Dedifferentiated amniotic fluid mesenchymal stem cell (primary cell): ENCODE results near the gene NCK2.

Experiments
- DNase-seq: peaks from one replicate; pipeline ENCODE4 v3.0.0-alpha.2; 2016; ENCODE audit errors: extremely low spot score

Gene NCK2

GRCh38 chr2:105872830-105873229 is 128.1 kb downstream of the NCK2 start:
- DNase-seq, result no peak

GRCh38 chr2:105873281-105873680 is 128.6 kb downstream of the NCK2 start:
- DNase-seq, result no peak

DNA sequence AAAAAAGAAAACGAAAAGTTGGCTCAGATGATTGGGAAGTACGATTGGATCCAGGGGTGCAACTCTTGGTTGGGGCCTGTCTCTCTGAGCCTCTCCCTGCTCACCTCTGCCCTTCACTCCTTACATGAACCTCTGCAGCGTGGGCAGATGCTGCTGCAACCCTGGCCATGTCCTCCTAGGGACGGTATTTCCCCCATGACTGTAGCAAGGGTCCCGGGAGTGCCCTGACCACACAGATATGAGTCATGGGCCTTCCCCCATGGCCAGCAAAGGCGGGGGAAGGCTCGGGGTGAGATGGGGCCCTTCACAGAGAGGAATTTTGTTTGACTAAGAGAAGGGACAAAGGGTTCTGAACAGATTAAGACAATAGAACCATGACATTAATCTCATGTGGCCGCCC is 129.0 kb downstream of the NCK2 start:
- DNase-seq, result no peak

- no peak for DNase-seq
These were observed 129.8 kb downstream of the NCK2 start for GRCh38 chr2:105874466-105874865.

- no peak for DNase-seq
These were observed 130.5 kb downstream of the NCK2 start for GRCh38 chr2:105875241-105875640.

DNA sequence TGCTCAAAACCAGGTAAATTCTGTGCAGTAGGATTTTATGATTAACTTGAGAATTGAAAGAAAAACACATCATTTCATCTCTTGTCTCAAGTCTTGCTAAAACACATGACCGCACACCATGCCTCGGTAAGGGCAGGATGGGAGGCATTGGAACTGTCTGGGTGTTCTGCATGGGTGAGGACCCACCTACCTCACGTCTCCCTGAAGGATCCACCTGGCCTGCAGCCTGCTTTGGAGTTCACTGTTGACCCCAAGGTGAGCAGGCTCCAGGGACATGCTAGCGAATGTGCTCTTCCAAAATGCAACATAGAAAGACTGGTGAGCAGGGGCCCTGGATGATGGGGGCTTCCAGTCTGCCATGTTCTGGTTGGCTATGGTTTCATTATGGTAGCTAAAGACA is 131.5 kb downstream of the NCK2 start:
- DNase-seq, result no peak

DNA sequence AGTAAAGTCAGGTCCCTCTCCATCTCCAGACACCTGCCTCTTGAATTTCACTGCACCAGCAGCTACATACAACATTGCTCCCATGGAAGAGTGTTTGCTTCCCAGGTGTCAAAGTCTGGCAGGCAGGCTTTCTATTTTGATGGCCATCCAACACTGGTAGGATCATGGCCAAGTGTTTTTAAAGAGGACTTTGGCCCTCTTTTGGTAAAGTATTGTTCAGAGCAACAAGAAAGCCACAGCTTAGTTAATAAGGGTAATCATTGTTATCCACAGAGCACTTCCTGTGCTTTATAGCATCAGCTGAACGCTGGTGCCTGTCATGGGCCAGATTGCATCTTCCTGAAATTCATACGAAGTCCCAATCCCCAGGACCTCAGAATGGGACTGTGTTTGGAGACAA is 133.2 kb downstream of the NCK2 start:
- no peak for DNase-seq

DNA sequence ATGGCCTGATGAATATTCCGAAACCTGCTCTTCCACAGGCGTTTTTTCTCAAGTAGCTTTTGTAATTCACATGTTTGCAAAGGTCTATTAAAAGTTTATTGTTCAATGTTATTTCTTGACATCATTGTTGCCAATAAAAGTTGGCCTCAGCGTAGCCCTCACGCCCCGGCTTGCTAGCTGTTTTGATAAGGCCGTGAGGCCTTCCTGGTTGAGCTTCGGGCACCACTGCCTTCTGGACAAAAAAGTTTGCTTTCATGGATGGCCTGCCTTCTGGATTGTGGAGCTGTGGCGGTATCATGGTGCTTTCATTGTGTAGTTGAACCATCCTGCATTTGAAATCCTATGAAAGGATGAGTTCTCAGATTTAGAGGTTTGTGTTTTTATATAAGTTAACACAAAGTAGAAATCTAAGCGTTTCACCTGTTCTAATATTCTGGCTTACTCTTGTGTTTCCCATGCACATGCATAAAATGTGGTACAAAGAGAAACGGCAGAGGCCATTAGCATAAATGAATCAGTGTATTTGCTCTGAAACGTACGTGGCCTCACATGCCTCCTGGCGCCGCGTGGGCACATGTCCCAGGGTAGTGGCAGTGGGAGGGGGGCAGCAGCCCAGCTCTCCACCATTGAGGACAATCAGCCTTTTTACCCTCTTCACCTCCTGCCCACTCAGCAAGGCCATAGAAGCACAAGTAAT is 134.5 kb downstream of the NCK2 start:
- no peak for DNase-seq

GRCh38 chr2:105879803-105880300 is 135.1 kb downstream of the NCK2 start:
- DNase-seq, result no peak

DNA sequence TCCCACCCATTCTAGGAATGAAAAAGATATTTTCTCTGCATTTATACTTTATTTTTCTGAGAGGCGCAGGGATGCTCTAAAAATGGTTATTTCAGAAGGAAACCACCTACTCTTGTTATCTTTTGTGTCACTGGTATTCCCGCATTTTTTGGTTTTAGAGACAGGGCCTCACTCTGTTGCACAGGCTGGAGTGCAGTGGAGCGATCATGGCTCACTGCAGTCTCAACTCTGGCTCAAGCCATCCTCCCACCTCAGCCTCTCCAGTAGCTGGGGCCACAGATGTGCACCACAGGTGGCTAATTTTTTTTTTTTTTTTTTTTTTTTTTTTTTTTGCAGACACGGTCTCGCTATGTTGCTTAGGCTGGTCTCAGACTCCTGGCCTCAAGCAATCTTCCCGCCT is 135.9 kb downstream of the NCK2 start:
- DNase-seq, result no peak

DNA sequence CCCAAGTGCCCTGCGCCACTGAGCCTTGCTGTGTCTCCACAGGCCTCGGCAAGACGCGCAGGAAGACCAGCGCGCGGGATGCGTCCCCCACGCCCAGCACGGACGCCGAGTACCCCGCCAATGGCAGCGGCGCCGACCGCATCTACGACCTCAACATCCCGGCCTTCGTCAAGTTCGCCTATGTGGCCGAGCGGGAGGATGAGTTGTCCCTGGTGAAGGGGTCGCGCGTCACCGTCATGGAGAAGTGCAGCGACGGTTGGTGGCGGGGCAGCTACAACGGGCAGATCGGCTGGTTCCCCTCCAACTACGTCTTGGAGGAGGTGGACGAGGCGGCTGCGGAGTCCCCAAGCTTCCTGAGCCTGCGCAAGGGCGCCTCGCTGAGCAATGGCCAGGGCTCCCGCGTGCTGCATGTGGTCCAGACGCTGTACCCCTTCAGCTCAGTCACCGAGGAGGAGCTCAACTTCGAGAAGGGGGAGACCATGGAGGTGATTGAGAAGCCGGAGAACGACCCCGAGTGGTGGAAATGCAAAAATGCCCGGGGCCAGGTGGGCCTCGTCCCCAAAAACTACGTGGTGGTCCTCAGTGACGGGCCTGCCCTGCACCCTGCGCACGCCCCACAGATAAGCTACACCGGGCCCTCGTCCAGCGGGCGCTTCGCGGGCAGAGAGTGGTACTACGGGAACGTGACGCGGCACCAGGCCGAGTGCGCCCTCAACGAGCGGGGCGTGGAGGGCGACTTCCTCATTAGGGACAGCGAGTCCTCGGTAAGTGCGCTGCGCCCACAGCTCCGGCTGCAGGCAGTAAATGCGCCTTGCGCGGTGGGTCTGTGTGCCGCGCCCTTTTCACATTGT is 136.8 kb downstream of the NCK2 start:
- no peak for DNase-seq

DNA sequence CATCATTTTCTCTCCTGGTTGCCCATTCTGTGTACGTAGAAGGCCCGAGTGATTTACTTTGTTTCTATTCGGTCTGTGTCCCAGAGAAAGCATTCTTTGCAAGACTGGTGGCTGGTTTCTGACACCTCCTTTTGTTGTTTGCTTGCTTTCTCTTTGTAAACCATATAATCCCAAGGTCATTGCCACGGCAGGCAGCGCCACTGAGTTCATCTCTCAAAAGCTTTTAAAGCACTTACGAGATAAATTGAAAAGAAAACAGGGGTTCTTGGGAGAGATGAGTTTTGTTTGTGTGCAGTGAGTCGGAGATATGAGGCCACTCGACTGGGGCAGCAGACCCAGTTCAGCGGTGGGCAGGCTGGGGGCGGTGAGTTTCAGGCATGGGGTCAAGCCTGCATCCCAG is 137.6 kb downstream of the NCK2 start:
- DNase-seq, result no peak

- no peak for DNase-seq
These were observed 138.3 kb downstream of the NCK2 start for GRCh38 chr2:105882920-105883435.

GRCh38 chr2:105883911-105884694 is 139.4 kb downstream of the NCK2 start:
- DNase-seq, result no peak

DNA sequence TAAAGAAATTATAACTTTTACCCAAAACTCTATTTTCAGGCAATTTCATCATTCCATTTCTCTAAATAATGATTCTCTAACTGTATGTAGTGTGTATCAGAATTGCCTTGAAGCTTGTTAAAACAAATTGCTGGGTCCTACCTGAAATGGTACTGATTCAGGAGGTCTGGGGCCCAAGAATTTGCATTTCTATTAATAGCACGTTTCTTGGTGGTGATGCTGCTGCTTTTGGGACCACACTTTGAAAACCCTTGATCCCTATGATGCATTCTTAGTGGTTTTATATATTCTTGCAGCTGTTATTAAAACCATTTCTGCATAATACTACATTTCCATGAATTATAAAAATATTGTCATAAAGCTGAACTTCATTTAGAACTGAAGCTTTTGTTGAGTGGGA is 140.7 kb downstream of the NCK2 start:
- DNase-seq, result no peak

DNA sequence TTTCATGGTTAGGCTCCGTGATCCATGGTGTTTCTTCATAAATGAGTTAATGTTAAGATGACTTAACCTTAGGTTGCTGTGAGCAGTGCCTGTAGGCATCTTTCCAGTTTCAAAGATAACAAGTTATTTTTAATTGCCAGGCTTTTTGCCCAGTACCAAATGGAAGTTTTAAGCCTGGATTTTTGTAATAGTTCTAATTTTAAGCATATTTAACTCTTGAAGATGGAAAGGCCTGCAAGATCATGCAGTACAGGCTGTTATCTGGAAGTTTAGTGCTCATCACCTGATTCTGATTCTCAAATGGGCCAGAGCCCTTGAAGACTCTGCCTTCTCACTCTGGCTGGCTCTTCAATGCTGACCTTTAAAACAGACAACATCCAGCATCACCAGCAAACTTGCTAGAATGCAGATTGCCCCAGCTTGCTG is 141.3 kb downstream of the NCK2 start:
- peak; percentile 48 for DNase-seq

- DNase-seq, result no peak
These were observed 142.0 kb downstream of the NCK2 start for GRCh38 chr2:105886687-105887086.

DNA sequence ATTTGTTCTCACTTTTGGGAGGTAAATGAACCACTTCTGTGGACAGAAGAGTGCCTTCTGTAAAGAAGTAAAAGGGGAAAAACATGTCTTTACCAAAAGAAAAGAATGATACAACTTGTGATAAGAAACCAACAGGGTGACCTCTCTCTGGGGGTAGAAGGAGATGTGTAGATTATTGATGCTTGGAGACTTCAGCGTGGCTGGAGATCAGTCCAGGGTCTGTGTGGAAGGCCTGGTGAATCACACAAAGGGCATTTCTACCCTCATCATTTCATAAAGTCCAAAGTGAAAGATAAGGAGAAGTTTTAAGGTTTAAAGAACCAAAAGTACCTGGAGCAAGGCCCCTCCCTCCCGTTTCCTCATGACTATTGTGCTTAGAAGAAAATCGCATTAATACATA is 142.5 kb downstream of the NCK2 start:
- DNase-seq, result no peak

GRCh38 chr2:105888625-105889024 is 143.9 kb downstream of the NCK2 start:
- no peak for DNase-seq

- no peak for DNase-seq
These were observed 144.3 kb downstream of the NCK2 start for GRCh38 chr2:105889046-105889445.

DNA sequence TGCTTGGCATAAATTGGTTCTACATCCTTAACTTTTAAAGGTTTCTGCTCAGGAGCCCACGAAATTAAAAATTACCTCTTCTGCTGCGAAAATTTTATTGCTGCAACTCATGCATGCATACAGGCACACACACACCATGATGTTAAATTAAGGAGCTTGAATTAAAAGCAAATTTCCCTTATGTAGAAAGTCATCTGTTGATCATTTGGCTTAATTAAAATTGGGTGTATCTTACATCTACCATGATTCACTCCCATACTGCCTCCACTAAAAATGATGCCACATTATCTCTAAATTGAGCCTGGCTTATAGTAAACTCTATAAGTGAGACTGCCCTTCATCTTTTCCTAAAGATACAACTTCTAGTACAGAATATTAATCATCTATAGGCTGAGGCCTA is 145.4 kb downstream of the NCK2 start:
- DNase-seq, result no peak

DNA sequence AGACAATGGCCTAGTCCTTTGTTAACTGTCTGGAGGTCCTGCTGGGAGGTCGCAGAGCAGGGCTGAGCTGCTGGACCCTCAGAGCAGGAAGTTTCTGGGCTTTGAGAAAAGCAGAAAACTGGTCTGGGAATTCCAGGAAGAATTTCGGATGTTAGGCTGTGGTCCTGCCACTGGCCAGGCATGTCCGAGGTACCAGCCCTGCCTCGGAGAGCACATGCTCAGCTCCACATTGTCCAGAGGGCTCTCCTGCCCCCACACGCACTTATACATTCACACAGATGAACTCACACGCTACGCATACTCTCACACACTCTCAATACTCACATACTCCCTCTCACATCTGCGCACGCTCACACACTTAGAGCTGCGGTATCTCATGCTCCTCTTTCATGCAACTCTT is 146.1 kb downstream of the NCK2 start:
- DNase-seq, result no peak
